Trophoblast cell (in vitro differentiated cells and primary cell): ENCODE data around the gene COQ5.

ENCODE experiments used
- DNase-seq, 2 donors: peaks; one replicate each; pipeline ENCODE4 v3.0.0-alpha.2; 2016
- H2AFZ ChIP-seq: 2 replicates; pipeline ENCODE4 v1.6.1; 2013; ENCODE audit warnings: low read length, moderate library complexity, mild to moderate bottlenecking; ENCODE audit not compliant: insufficient read depth, poor library complexity
- H2AK5ac ChIP-seq: 2 replicates; pipeline ENCODE4 v1.6.1; 2013; ENCODE audit warnings: mild to moderate bottlenecking, low read length
- H2BK120ac ChIP-seq: 2 replicates; pipeline ENCODE4 v1.6.1; 2013; ENCODE audit warnings: low read length, mild to moderate bottlenecking, moderate library complexity; ENCODE audit not compliant: insufficient read depth, poor library complexity
- H2BK12ac ChIP-seq: 2 replicates; pipeline ENCODE4 v1.6.1; 2013; ENCODE audit warnings: mild to moderate bottlenecking, low read length, moderate library complexity
- H2BK5ac ChIP-seq: 2 replicates; pipeline ENCODE4 v1.6.1; 2013; ENCODE audit warnings: low read length, low read depth, moderate library complexity, mild to moderate bottlenecking; ENCODE audit not compliant: poor library complexity
- H3K14ac ChIP-seq: 2 replicates; pipeline ENCODE4 v1.6.1; 2013; ENCODE audit warnings: mild to moderate bottlenecking, low read length
- H3K18ac ChIP-seq: 2 replicates; pipeline ENCODE4 v1.6.1; 2013; ENCODE audit warnings: mild to moderate bottlenecking, low read length
- H3K23ac ChIP-seq: 2 replicates; pipeline ENCODE4 v1.6.1; 2013; ENCODE audit warnings: low read length
- H3K27ac ChIP-seq: 2 replicates; pipeline ENCODE4 v1.5.1; 2013; ENCODE audit warnings: low read depth, mild to moderate bottlenecking, inconsistent platforms, low read length, moderate library complexity
- H3K27me3 ChIP-seq: 2 replicates; pipeline ENCODE4 v1.6.1; 2013; ENCODE audit warnings: inconsistent platforms, mild to moderate bottlenecking, low read length, moderate library complexity; ENCODE audit not compliant: insufficient read depth
- H3K36me3 ChIP-seq, 2 experiments: 1 replicate in 1 of 2; 2 replicates in 1 of 2; pipeline ENCODE4 v1.6.1; 2013; ENCODE audit warnings: low read length in 2 of 2, mild to moderate bottlenecking in 2 of 2, moderate library complexity in 1 of 2; ENCODE audit not compliant: insufficient read depth in 2 of 2, control insufficient read depth in 1 of 2
- H3K4ac ChIP-seq: 2 replicates; pipeline ENCODE4 v1.6.1; 2013; ENCODE audit warnings: low read depth, mild to moderate bottlenecking, low read length, moderate library complexity
- H3K4me1 ChIP-seq, 2 experiments: 1 replicate in 1 of 2; 2 replicates in 1 of 2; pipeline ENCODE4 v1.6.1; 2013; ENCODE audit warnings: low read length in 2 of 2, mild to moderate bottlenecking in 2 of 2, moderate library complexity in 1 of 2; ENCODE audit not compliant: insufficient read depth in 2 of 2, control insufficient read depth in 1 of 2
- H3K4me2 ChIP-seq: 2 replicates; pipeline ENCODE4 v1.6.1; 2013; ENCODE audit warnings: inconsistent platforms, mild to moderate bottlenecking, low read length, moderate library complexity
- H3K4me3 ChIP-seq: 2 replicates; pipeline ENCODE4 v1.5.1; 2013; ENCODE audit warnings: mild to moderate bottlenecking, low read depth, low read length, inconsistent platforms
- H3K79me1 ChIP-seq: one replicate; pipeline ENCODE4 v1.6.1; 2013; ENCODE audit warnings: low read length
- H3K79me2 ChIP-seq: 2 replicates; pipeline ENCODE4 v1.6.1; 2013; ENCODE audit warnings: low read length, mild to moderate bottlenecking; ENCODE audit not compliant: control insufficient read depth, insufficient read depth, poor library complexity
- H3K9ac ChIP-seq: 2 replicates; pipeline ENCODE4 v1.6.1; 2013; ENCODE audit warnings: mild to moderate bottlenecking, low read length
- H3K9me3 ChIP-seq: 2 replicates; pipeline ENCODE4 v1.6.1; 2013; ENCODE audit warnings: low read depth, mild to moderate bottlenecking, control low read depth, inconsistent platforms, low read length; ENCODE audit not compliant: insufficient read depth
- H4K12ac ChIP-seq: 2 replicates; pipeline ENCODE4 v1.6.1; 2013; ENCODE audit warnings: low read depth, mild to moderate bottlenecking, low read length, moderate library complexity
- H4K8ac ChIP-seq: 2 replicates; pipeline ENCODE4 v1.6.1; 2013; ENCODE audit warnings: low read depth, mild to moderate bottlenecking, low read length, moderate library complexity
- H4K91ac ChIP-seq: one replicate; pipeline ENCODE4 v1.6.1; 2013; ENCODE audit warnings: low read depth, mild to moderate bottlenecking, low read length, moderate library complexity
- WGBS: extraction: QIAGEN DNeasy Blood & Tissue Kit; methylation state at CpG from one replicate; pipeline ENCODE4 v1.1.7; 2013; ENCODE audit warnings: missing lambda C conversion rate; ENCODE audit not compliant: insufficient read length, insufficient coverage; ENCODE audit errors: extremely low coverage; 5-methylcytosine and 5-hydroxymethylcytosine counted together

The COQ5 gene

GRCh38 chr12:120514002-120514401 lies 15.0 kb downstream of the COQ5 start:
- Histone ChIP-seq H4K12ac (no peak overlapping the region), H3K9ac (no peak overlapping the region), H3K36me3 (peaks cover 0 to 32% of the 10 kb centered on the region in 2 experiments), H3K79me2 (no peaks in the 10 kb centered on the region), H2BK5ac (no peak overlapping the region), H2BK12ac (no peak overlapping the region), H2AK5ac (no peak overlapping the region), H3K18ac (no peak overlapping the region), H2AFZ (no peak overlapping the region), H3K4me2 (no peak overlapping the region), H3K79me1 (no peaks in the 10 kb centered on the region), H3K14ac (no peak overlapping the region), H4K8ac (no peak overlapping the region), H2BK120ac (no peak overlapping the region), H3K27me3 (no peaks in the 10 kb centered on the region), H3K4me3 (no peak overlapping the region), H3K4ac (no peak overlapping the region), H3K23ac (no peak overlapping the region), H3K4me1 (no peaks in the 10 kb centered on the region), H3K9me3 (no peaks in the 10 kb centered on the region), H3K27ac (no peak overlapping the region), H4K91ac (no peak overlapping the region)
- WGBS: no CpG with 5 or more reads among the region's 7 CpGs
- DNase-seq: no peak

DNA sequence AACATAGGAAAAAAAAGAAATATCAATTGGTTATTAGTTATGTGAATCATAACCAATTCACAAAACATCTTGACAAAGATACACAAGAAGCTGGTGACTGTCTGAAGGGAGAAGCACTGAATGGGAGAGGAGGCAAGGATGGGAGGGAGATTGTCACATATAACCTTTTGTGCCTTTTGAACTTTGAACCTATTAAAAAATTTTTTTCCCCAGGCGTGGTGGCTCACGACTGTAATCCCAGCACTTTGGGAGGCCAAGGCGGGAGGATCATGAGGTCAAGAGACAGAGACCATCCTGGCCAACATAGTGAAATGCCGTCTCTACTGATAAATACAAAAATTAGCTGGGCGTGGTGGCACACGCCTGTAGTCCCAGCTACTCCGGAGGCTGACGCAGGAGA lies 20.4 kb downstream of the COQ5 start:
- H2BK120ac ChIP-seq: no peak overlapping the region
- H2BK12ac ChIP-seq: no peak overlapping the region
- no peak overlapping the region for H3K4me3 ChIP-seq
- H3K23ac ChIP-seq: no peak overlapping the region
- no peak overlapping the region for H3K27ac ChIP-seq
- H3K4me2 ChIP-seq: no peak overlapping the region
- DNase-seq: no peak
- no CpG with 5 or more reads among the region's 8 CpGs for WGBS
- no peaks in the 10 kb centered on the region for H3K79me1 ChIP-seq
- no peaks in the 10 kb centered on the region for H3K79me2 ChIP-seq
- H2BK5ac ChIP-seq: no peak overlapping the region
- no peaks in the 10 kb centered on the region for H3K27me3 ChIP-seq
- no peak overlapping the region for H4K8ac ChIP-seq
- H4K12ac ChIP-seq: no peak overlapping the region
- no peak overlapping the region for H2AFZ ChIP-seq
- H3K4me1 ChIP-seq: no peaks in the 10 kb centered on the region
- H4K91ac ChIP-seq: no peak overlapping the region
- no peak overlapping the region for H2AK5ac ChIP-seq
- no peak overlapping the region for H3K4ac ChIP-seq
- H3K14ac ChIP-seq: no peak overlapping the region
- no peak overlapping the region for H3K9ac ChIP-seq
- H3K36me3 ChIP-seq: peaks cover 0 to 18% of the 10 kb centered on the region in 2 experiments
- no peaks in the 10 kb centered on the region for H3K9me3 ChIP-seq
- H3K18ac ChIP-seq: no peak overlapping the region

DNA sequence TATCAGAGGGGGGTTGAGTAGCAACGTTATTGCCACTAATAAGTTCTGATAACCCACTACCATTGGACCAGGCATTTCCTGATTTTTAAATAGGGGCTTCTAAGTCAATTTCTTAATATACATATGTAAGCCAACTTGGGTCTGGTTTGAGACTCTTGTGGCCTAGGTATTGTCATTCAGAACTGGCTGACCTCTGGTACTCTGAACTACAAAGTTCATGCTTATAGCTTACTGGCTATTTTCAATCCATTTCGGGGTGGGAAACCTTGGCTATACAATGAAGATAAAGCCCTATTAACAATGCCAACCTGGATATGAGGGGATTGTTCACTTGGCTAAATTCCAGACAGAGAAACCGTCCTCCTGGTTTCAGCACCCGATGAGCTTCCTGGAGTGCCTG lies 24.4 kb downstream of the COQ5 start:
- H3K79me2 ChIP-seq: no peaks in the 10 kb centered on the region
- no peak overlapping the region for H3K4ac ChIP-seq
- H2BK12ac ChIP-seq: no peak overlapping the region
- no peak overlapping the region for H4K12ac ChIP-seq
- H3K36me3 ChIP-seq: peaks cover 8 to 24% of the 10 kb centered on the region in 2 experiments
- H2BK120ac ChIP-seq: no peak overlapping the region
- no peak overlapping the region for H4K91ac ChIP-seq
- no peak overlapping the region for H2AK5ac ChIP-seq
- H3K4me1 ChIP-seq: no peaks in the 10 kb centered on the region
- H3K9me3 ChIP-seq: no peaks in the 10 kb centered on the region
- no peak overlapping the region for H2AFZ ChIP-seq
- H3K23ac ChIP-seq: no peak overlapping the region
- no peak overlapping the region for H3K18ac ChIP-seq
- H2BK5ac ChIP-seq: no peak overlapping the region
- H3K79me1 ChIP-seq: no peaks in the 10 kb centered on the region
- no peak overlapping the region for H3K9ac ChIP-seq
- WGBS: no CpG with 5 or more reads among the region's 4 CpGs
- no peak overlapping the region for H3K27ac ChIP-seq
- no peak for DNase-seq
- H4K8ac ChIP-seq: no peak overlapping the region
- H3K4me2 ChIP-seq: no peak overlapping the region
- H3K27me3 ChIP-seq: no peaks in the 10 kb centered on the region
- H3K14ac ChIP-seq: no peak overlapping the region
- no peak overlapping the region for H3K4me3 ChIP-seq

GRCh38 chr12:120500581-120500980 lies 28.4 kb downstream of the COQ5 start:
- H3K4me2 ChIP-seq: no peak overlapping the region
- H3K79me2 ChIP-seq: peaks cover 9% of the 10 kb centered on the region
- H2BK12ac ChIP-seq: no peak overlapping the region
- peaks cover 1 to 2% of the 10 kb centered on the region in 2 experiments for H3K4me1 ChIP-seq
- H3K4me3 ChIP-seq: no peak overlapping the region
- peaks cover 8 to 32% of the 10 kb centered on the region in 2 experiments for H3K36me3 ChIP-seq
- H4K8ac ChIP-seq: no peak overlapping the region
- no peaks in the 10 kb centered on the region for H3K27me3 ChIP-seq
- peaks cover 8% of the 10 kb centered on the region for H3K79me1 ChIP-seq
- no peak for DNase-seq
- no peak overlapping the region for H3K14ac ChIP-seq
- no CpG with 5 or more reads among the region's 1 CpG for WGBS
- no peak overlapping the region for H2AFZ ChIP-seq
- no peak overlapping the region for H4K12ac ChIP-seq
- no peak overlapping the region for H2BK5ac ChIP-seq
- no peak overlapping the region for H3K4ac ChIP-seq
- H3K27ac ChIP-seq: no peak overlapping the region
- H3K23ac ChIP-seq: no peak overlapping the region
- no peaks in the 10 kb centered on the region for H3K9me3 ChIP-seq
- no peak overlapping the region for H3K18ac ChIP-seq
- no peak overlapping the region for H2BK120ac ChIP-seq
- H4K91ac ChIP-seq: no peak overlapping the region
- no peak overlapping the region for H2AK5ac ChIP-seq
- no peak overlapping the region for H3K9ac ChIP-seq
